Thoracic aorta (tissue), 2 donors: Measurements from ENCODE around the gene ACTR8. TPM values are rescaled to one million over a fixed set of nuclear protein-coding genes. Genes with fewer than 3 reads are reported as not detected.

Source experiments
- ATAC-seq: fragments of 150-250 bp; one replicate; pipeline ENCODE4 v1.8.0; 2017; ENCODE audit warnings: low read depth; ENCODE audit not compliant: insufficient number of reproducible peaks, low FRiP score
- DNase-seq: peaks from one replicate; pipeline ENCODE4 v3.0.0-alpha.2; 2020; ENCODE audit warnings: low spot score
- H3K27ac ChIP-seq, 2 donors: fragments of 200-600 bp; sonication (generic); 1 replicate in 1 of 2; 2 replicates in 1 of 2; pipeline ENCODE4 v1.5.1; 2016; ENCODE audit warnings: mild to moderate bottlenecking in 2 of 2, moderate library complexity in 2 of 2
- H3K27me3 ChIP-seq: fragments of 200-600 bp; sonication (generic); replicated peaks from 2 replicates; pipeline ENCODE4 v1.6.0; 2016; ENCODE audit warnings: mild to moderate bottlenecking; ENCODE audit not compliant: insufficient read depth
- H3K36me3 ChIP-seq: fragments of 200-600 bp; sonication (generic); one replicate; pipeline ENCODE4 v1.5.1; 2016
- H3K4me1 ChIP-seq, 2 donors: fragments of 200-600 bp; sonication (generic); 1 replicate in 1 of 2; 2 replicates in 1 of 2; pipeline versions ENCODE4 v1.5.1 to v1.6.0; 2016; ENCODE audit warnings: low read depth in 2 of 2, mild to moderate bottlenecking in 1 of 2; ENCODE audit not compliant: control insufficient read depth in 1 of 2
- H3K4me3 ChIP-seq: fragments of 200-600 bp; sonication (generic); 2 replicates; pipeline ENCODE4 v1.5.1; 2016; ENCODE audit warnings: mild to moderate bottlenecking
- H3K9me3 ChIP-seq: fragments of 200-600 bp; sonication (generic); 2 replicates; pipeline ENCODE4 v1.5.1; 2016
- CTCF ChIP-seq: fragments of 200-600 bp; sonication (generic); IDR thresholded peaks from one replicate; pipeline ENCODE4 v1.5.1; 2019; ENCODE audit warnings: antibody characterized with exemption
- total RNA-seq, 2 donors: library from RNA; depleted of rRNA; stranded (reverse); fragments of >200 nt; gene quantifications; one replicate each; pipeline versions ENCODE4 v1.1.0 to v1.2.3, GENCODE V29; 2016

ACTR8 gene
- total RNA-seq, 2 donors from 2014 or later, result 13.1 to 22.8 TPM

GRCh38 chr3:53902711-53903110 lies 20.8 kb upstream of the ACTR8 start:
- H3K4me1 ChIP-seq, result no peaks in the 10 kb centered on the region
- no peak for TF ChIP-seq CTCF
- no peak overlapping the region for H3K4me3 ChIP-seq
- no peak for DNase-seq
- no peak overlapping the region for H3K27ac ChIP-seq
- H3K9me3 ChIP-seq, result peaks cover 4% of the 10 kb centered on the region
- H3K36me3 ChIP-seq, result no peaks in the 10 kb centered on the region
- no peaks in the 10 kb centered on the region for H3K27me3 ChIP-seq
- ATAC-seq, result no peak

GRCh38 chr3:53902067-53902466 lies 20.1 kb upstream of the ACTR8 start:
- ATAC-seq, result no peak
- no peak for TF ChIP-seq CTCF
- no peak overlapping the region for H3K27ac ChIP-seq
- H3K36me3 ChIP-seq, result no peaks in the 10 kb centered on the region
- peaks cover 4% of the 10 kb centered on the region for H3K9me3 ChIP-seq
- H3K4me3 ChIP-seq, result no peak overlapping the region
- no peaks in the 10 kb centered on the region for H3K27me3 ChIP-seq
- no peak for DNase-seq
- H3K4me1 ChIP-seq, result no peaks in the 10 kb centered on the region

- no peak for TF ChIP-seq CTCF
- ATAC-seq, result no peak
Observed at GRCh38 chr3:53900666-53901331, 18.8 kb upstream of the ACTR8 start.

GRCh38 chr3:53899750-53900149 lies 17.8 kb upstream of the ACTR8 start:
- H3K4me3 ChIP-seq, result no peak overlapping the region
- no peaks in the 10 kb centered on the region for H3K4me1 ChIP-seq
- ATAC-seq (no peak), DNase-seq (no peak)
- H3K27ac ChIP-seq, result no peak overlapping the region
- no peak for TF ChIP-seq CTCF
- no peaks in the 10 kb centered on the region for H3K27me3 ChIP-seq
- H3K9me3 ChIP-seq, result no peaks in the 10 kb centered on the region
- H3K36me3 ChIP-seq, result no peaks in the 10 kb centered on the region

More at GRCh38 chr3:53900666-53901331, 18.8 kb upstream of the ACTR8 start:
- Histone ChIP-seq H3K4me1 (no peaks in the 10 kb centered on the region), H3K27me3 (no peaks in the 10 kb centered on the region), H3K27ac (no peak overlapping the region), H3K36me3 (no peaks in the 10 kb centered on the region), H3K9me3 (no peaks in the 10 kb centered on the region), H3K4me3 (no peak overlapping the region)
- DNase-seq, result no peak

- Histone ChIP-seq H3K27me3 (no peaks in the 10 kb centered on the region), H3K9me3 (no peaks in the 10 kb centered on the region), H3K4me1 (peaks cover 13 to 21% of the 10 kb centered on the region in 2 donors), H3K27ac (peak overlapping the region; percentile 86 to 92), H3K36me3 (no peaks in the 10 kb centered on the region), H3K4me3 (peak overlapping the region; percentile 90)
- DNase-seq (no peak), ATAC-seq (no peak)
- no peak for TF ChIP-seq CTCF
Observed at GRCh38 chr3:53892286-53892637, 10.3 kb upstream of the ACTR8 start.
